Sigmoid colon (tissue), 7 donors: ENCODE data around the gene HNRNPH2. TPM values are rescaled to one million over a fixed set of nuclear protein-coding genes. Genes with fewer than 3 reads are reported as not detected.

Experiments used
- DNase-seq: peaks from one replicate; pipeline ENCODE4 v3.0.0-alpha.2; 2019
- H3K27ac ChIP-seq, 4 donors: fragments of 200-600 bp; sonication (generic); one replicate each; pipeline ENCODE4 v1.5.1; 2016 to 2019; ENCODE audit warnings: mild to moderate bottlenecking in 1 of 4
- H3K27me3 ChIP-seq, 3 donors: fragments of 200-600 bp; sonication (generic); one replicate each; pipeline ENCODE4 v1.5.1; 2019; ENCODE audit warnings: mild to moderate bottlenecking in 1 of 3
- H3K36me3 ChIP-seq, 4 donors: fragments of 200-600 bp; sonication (generic); one replicate each; pipeline ENCODE4 v1.5.1; 2016 to 2019
- H3K4me1 ChIP-seq, 4 donors: fragments of 200-600 bp; sonication (generic); one replicate each; pipeline ENCODE4 v1.5.1; 2017 to 2019
- H3K4me3 ChIP-seq, 4 donors: fragments of 200-600 bp; sonication (generic); one replicate each; pipeline ENCODE4 v1.5.1; 2017 to 2019; ENCODE audit warnings: mild to moderate bottlenecking in 2 of 4, moderate library complexity in 1 of 4
- H3K9me3 ChIP-seq, 4 donors: fragments of 200-600 bp in 3 of 4; sonication (generic) in 3 of 4; one replicate each; pipeline versions ENCODE4 v1.5.1 to v1.6.1; 2013 to 2019
- CTCF ChIP-seq, 4 experiments: fragments of 450-650 bp in 3 of 4; fragments of 200-600 bp in 1 of 4; IDR thresholded peaks; one replicate each; pipeline ENCODE4 v1.5.1; 2016 to 2019; ENCODE audit warnings: antibody characterized with exemption in 4 of 4, mild to moderate bottlenecking in 3 of 4, moderate library complexity in 2 of 4
- EP300 ChIP-seq, 4 donors: sonication (generic); formaldehyde crosslinking; IDR thresholded peaks; one replicate each; pipeline ENCODE4 v1.6.1; 2017; ENCODE audit warnings: antibody characterized with exemption in 4 of 4
- POLR2A ChIP-seq, 2 donors: fragments of 450-650 bp; IDR thresholded peaks; one replicate each; pipeline ENCODE4 v1.6.1; 2016; ENCODE audit warnings: antibody characterized with exemption in 2 of 2, mild to moderate bottlenecking in 2 of 2, moderate library complexity in 2 of 2
- POLR2AphosphoS5 ChIP-seq, 4 donors: sonication (generic); formaldehyde crosslinking; IDR thresholded peaks; one replicate each; pipeline ENCODE4 v1.6.1; 2017; ENCODE audit warnings: antibody characterized with exemption in 4 of 4
- WGBS, 2 donors: extraction: QIAGEN DNeasy Blood & Tissue Kit; methylation state at CpG; one replicate each; pipeline ENCODE4 v1.1.7; 2013; 5-methylcytosine and 5-hydroxymethylcytosine counted together
- intact Hi-C: fragments of 100-400 bp; cut with DNase I; formaldehyde crosslinking; loops from one replicate; pipeline ENCODE4 v1.15.1; 2023
- polyA plus RNA-seq, 3 donors: library from polyadenylated mRNA; stranded (reverse); fragments of 200-250 nt; gene quantifications; one replicate each; pipeline ENCODE4 v1.2.3, GENCODE V29; 2013
- total RNA-seq, 4 donors: library from RNA; depleted of rRNA; stranded (reverse); fragments of >200 nt; gene quantifications; one replicate each; pipeline ENCODE4 v1.1.0, GENCODE V29; 2016
- donor health status: healthy with polysubstance abuse.
- donor health status: Bipolar disorder and iron deficiency.
- donor health status: healthy.

Gene HNRNPH2
- total and polyA plus RNA-seq, 7 donors, result 38.8 to 66.4 (median 51.0) TPM

- H3K4me1 ChIP-seq, result peaks cover 0 to 44% (median 13%) of the 10 kb centered on the region in 4 donors
- H3K9me3 ChIP-seq, result no peaks in the 10 kb centered on the region
- peak overlapping the region; percentile 55 to 62 (median 59) for H3K4me3 ChIP-seq
- WGBS, 2 donors, result 0 to 1% methylated on average over 56 of the region's 56 CpGs
- no peaks in the 10 kb centered on the region for H3K27me3 ChIP-seq
- H3K36me3 ChIP-seq, result peaks cover 0 to 5% (median 0%) of the 10 kb centered on the region in 4 donors
- H3K27ac ChIP-seq, result peak overlapping the region; percentile 84 to 91 (median 88)
- intact Hi-C loops, result loop anchor here (2.0 to 10.0 kb wide), 7 partner anchors 69 to 1939 kb away; partner anchors contain the start of genes ARMCX1, ARMCX4, ARMCX6 and TCEAL9
- TF ChIP-seq CTCF (IDR thresholded peaks at IDR 0.05) (no peak), EP300 (IDR thresholded peaks at IDR 0.05) (no peak), POLR2A (IDR thresholded peaks at IDR 0.05) (no peak), POLR2AphosphoS5 (IDR thresholded peaks at IDR 0.05) (peak in 1 of 4 donors; percentile 35)
- DNase-seq, result peak; percentile 79
Observed at GRCh38 chrX:101417981-101418841, 10.2 kb downstream of the HNRNPH2 start.

- Histone ChIP-seq H3K4me1 (peaks cover 0 to 40% (median 13%) of the 10 kb centered on the region in 4 donors), H3K27ac (peak overlapping the region; percentile 84 to 91 (median 88)), H3K9me3 (no peaks in the 10 kb centered on the region), H3K36me3 (peaks cover 0 to 8% (median 0%) of the 10 kb centered on the region in 4 donors), H3K4me3 (peak overlapping the region in 1 of 4 donors; percentile 62), H3K27me3 (no peaks in the 10 kb centered on the region)
- WGBS, 2 donors, result 47 to 86% methylated on average over 2 of the region's 2 CpGs
- intact Hi-C loops, result loop anchor here (5.0 to 10.0 kb wide), 6 partner anchors 68 to 1938 kb away; partner anchors contain the start of genes ARMCX1, ARMCX4, ARMCX6 and TCEAL9
- DNase-seq, result no peak
- TF ChIP-seq CTCF (IDR thresholded peaks at IDR 0.05) (no peak), POLR2A (IDR thresholded peaks at IDR 0.05) (no peak), EP300 (IDR thresholded peaks at IDR 0.05) (no peak), POLR2AphosphoS5 (IDR thresholded peaks at IDR 0.05) (no peak)
Observed at GRCh38 chrX:101419489-101419888, 11.5 kb downstream of the HNRNPH2 start.

- Histone ChIP-seq H3K27me3 (no peaks in the 10 kb centered on the region), H3K4me3 (no peak overlapping the region), H3K9me3 (no peaks in the 10 kb centered on the region), H3K4me1 (no peaks in the 10 kb centered on the region), H3K27ac (no peak overlapping the region), H3K36me3 (peaks cover 0 to 28% (median 0%) of the 10 kb centered on the region in 4 donors)
- WGBS, 2 donors, result 97 to 98% methylated on average over 2 of the region's 2 CpGs
- intact Hi-C loops, result no loop called here
- DNase-seq, result no peak
- TF ChIP-seq CTCF (IDR thresholded peaks at IDR 0.05) (no peak), POLR2AphosphoS5 (IDR thresholded peaks at IDR 0.05) (no peak)
Observed at GRCh38 chrX:101427954-101428353, 19.9 kb downstream of the HNRNPH2 start.

GRCh38 chrX:101429934-101430333 lies 21.9 kb downstream of the HNRNPH2 start:
- no peak overlapping the region for H3K27ac ChIP-seq
- DNase-seq, result no peak
- H3K36me3 ChIP-seq, result peaks cover 0 to 20% (median 0%) of the 10 kb centered on the region in 4 donors
- WGBS, 2 donors, result 74 to 82% methylated on average over 1 of the region's 1 CpG
- no peak overlapping the region for H3K4me3 ChIP-seq
- no peaks in the 10 kb centered on the region for H3K4me1 ChIP-seq
- intact Hi-C loops, result no loop called here
- no peaks in the 10 kb centered on the region for H3K9me3 ChIP-seq
- TF ChIP-seq POLR2A (IDR thresholded peaks at IDR 0.05) (no peak), CTCF (IDR thresholded peaks at IDR 0.05) (no peak), EP300 (IDR thresholded peaks at IDR 0.05) (no peak), POLR2AphosphoS5 (IDR thresholded peaks at IDR 0.05) (no peak)
- H3K27me3 ChIP-seq, result no peaks in the 10 kb centered on the region
